ENCODE data around the gene COL15A1. TPM values are rescaled to one million over a fixed set of nuclear protein-coding genes. Genes with fewer than 3 reads are reported as not detected.

COL15A1 gene
- total and polyA plus RNA-seq, 2 of the 8 experiments (the other 6 are each of a cell fraction or from before 2014, with no cell fraction given), result 0.12 to 0.15 TPM

DNA sequence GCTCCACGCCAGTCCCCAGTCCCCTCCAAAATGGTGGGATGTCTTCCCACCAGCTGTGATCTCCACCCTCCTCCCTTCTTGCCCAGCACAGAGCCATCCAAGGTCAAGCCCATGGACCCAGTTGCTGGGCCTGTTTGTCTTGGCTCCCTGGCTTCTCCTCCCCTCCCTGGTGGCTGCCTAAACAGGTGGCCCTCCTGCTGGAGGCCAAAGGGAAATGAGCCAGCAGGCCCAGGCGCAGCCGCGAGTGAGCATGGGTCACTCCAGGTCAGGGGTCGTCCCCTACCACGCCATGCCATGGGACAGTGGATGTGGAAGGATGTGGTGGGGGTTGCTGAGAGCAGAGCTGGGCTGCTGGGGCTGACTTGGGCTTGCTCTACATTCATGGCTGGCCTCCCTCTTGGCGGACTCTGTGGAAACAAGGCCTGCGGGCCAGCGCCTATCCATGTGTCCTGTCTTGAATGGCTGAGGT, 33.6 kb downstream of the COL15A1 start:
- ChIA-PET POLR2A (ENCODE audit: partially characterized antibody) (no interaction called here), CTCF (ENCODE audit: partially characterized antibody) (interaction anchor here (0.9 to 4.3 kb wide), 9 partner anchors 11 to 186 kb away, joined by 3 to 27 read pairs (median 4); no protein-coding TSS in a partner anchor)
- Histone ChIP-seq H3K79me2 (ENCODE audit: control insufficient read depth in 1 of 2, insufficient read depth in 2 of 2, low read length in 2 of 2) (no peaks in the 10 kb centered on the region), H3K18ac (ENCODE audit: extremely low read depth, low read length) (no peak overlapping the region), H4K91ac (replicated peaks; ENCODE audit: insufficient read length, low read length) (no peak overlapping the region), H3K23ac (ENCODE audit: insufficient read length) (no peak overlapping the region), H3K27me3 (replicated peaks in 1 of 4; ENCODE audit: control insufficient read depth in 3 of 4, extremely low read depth in 1 of 4, insufficient read depth in 3 of 4, low read length in 3 of 4) (peaks cover 7 to 44% (median 28%) of the 10 kb centered on the region in 4 experiments), H4K8ac (ENCODE audit: extremely low read depth, insufficient read depth, low read length) (no peak overlapping the region), H2AFZ (ENCODE audit: low read length) (no peak overlapping the region), H4K5ac (ENCODE audit: insufficient read length, low read depth, low read length) (no peak overlapping the region), H3K4me1 (replicated peaks in 1 of 4; ENCODE audit: control insufficient read depth in 3 of 4, insufficient read depth in 4 of 4, low read length in 3 of 4) (peaks cover 0 to 10% (median 6%) of the 10 kb centered on the region in 4 experiments; a peak in 6 of 7 replicates), H3K4me3 (ENCODE audit: extremely low read depth in 1 of 4, insufficient read depth in 2 of 4, low read depth in 3 of 4, low read length in 4 of 4) (no peak overlapping the region), H3K9me3 (ENCODE audit: insufficient read depth in 2 of 2, low read depth in 1 of 2, low read length in 1 of 2) (no peaks in the 10 kb centered on the region), H3K23me2 (ENCODE audit: low read depth, low read length) (no peaks in the 10 kb centered on the region), H3K4me2 (ENCODE audit: insufficient read depth in 1 of 2, low read depth in 2 of 2, low read length in 2 of 2) (no peak overlapping the region), H3K79me1 (ENCODE audit: low read depth, low read length) (no peaks in the 10 kb centered on the region), H3K9ac (replicated peaks in 1 of 4; ENCODE audit: extremely low read depth in 1 of 4, low read depth in 3 of 4, low read length in 3 of 4) (no peak overlapping the region), H3K36me3 (ENCODE audit: control insufficient read depth in 2 of 4, insufficient read depth in 4 of 4, low read length in 3 of 4) (no peaks in the 10 kb centered on the region), H2BK5ac (ENCODE audit: low read depth, low read length) (no peak overlapping the region), H3K56ac (replicated peaks; ENCODE audit: insufficient read length, low read depth, low read length) (no peak overlapping the region), H3K4ac (replicated peaks; ENCODE audit: insufficient read length, low read depth, low read length) (no peak overlapping the region), H2BK20ac (ENCODE audit: low read length) (0 out of 2 replicates have a peak overlapping the region, but pooled peaks have one; percentile 55), H2BK120ac (replicated peaks; ENCODE audit: low read depth, low read length) (no peak overlapping the region), H3K27ac (ENCODE audit: low read depth, low read length) (no peak overlapping the region), H2AK5ac (ENCODE audit: low read depth, low read length) (no peak overlapping the region), H2BK15ac (ENCODE audit: low read length) (peak overlapping the region; percentile 76; the same call in 1 of the 2 replicates), H2BK12ac (ENCODE audit: low read depth, low read length) (peak overlapping the region; percentile 64; the same call in 1 of the 2 replicates), H3K14ac (ENCODE audit: insufficient read length) (no peak overlapping the region), H4K20me1 (replicated peaks in 1 of 2; ENCODE audit: control insufficient read depth in 1 of 2, insufficient read depth in 2 of 2, low read length in 2 of 2) (no peaks in the 10 kb centered on the region)
- FAIRE-seq, result no peak
- 95% methylated on average over 9 of the region's 9 CpGs; no CpG with 5 or more reads in 1 of the 2 experiments for WGBS, 2 experiments (ENCODE audit: extremely low coverage in 1 of 2, insufficient coverage in 1 of 2, insufficient read length in 1 of 2, insufficient replicate concordance in 2 of 2, low coverage in 1 of 2, low lambda C conversion rate in 2 of 2, missing lambda C conversion rate in 1 of 2)
- no peak for DNase-seq (ENCODE audit: low read depth in 1 of 2, low spot score in 2 of 2)
- TF ChIP-seq EGR1 (IDR thresholded peaks at IDR 0.05; ENCODE audit: borderline replicate concordance, low read depth, low read length) (no peak), E2F6 (IDR thresholded peaks at IDR 0.05) (no peak), SP2 (IDR thresholded peaks at IDR 0.05; ENCODE audit: low read length) (no peak), CHD2 (IDR thresholded peaks at IDR 0.05; ENCODE audit: low read length) (no peak), JUND (IDR thresholded peaks at IDR 0.05; ENCODE audit: low read length) (no peak), NRF1 (IDR thresholded peaks at IDR 0.05; ENCODE audit: low read depth, low read length) (no peak), CTCF (IDR thresholded peaks at IDR 0.05; ENCODE audit: control extremely low read depth in 1 of 3, insufficient read depth in 1 of 3, low read depth in 1 of 3, low read length in 3 of 3) (no peak), ZNF274 (IDR thresholded peaks at IDR 0.05; ENCODE audit: borderline replicate concordance, extremely low read depth, low read length) (no peak), BCL11A (IDR thresholded peaks at IDR 0.05; ENCODE audit: low read depth in 2 of 2, low read length in 2 of 2) (no peak)
- TF ChIP-seq, protein P1, sequence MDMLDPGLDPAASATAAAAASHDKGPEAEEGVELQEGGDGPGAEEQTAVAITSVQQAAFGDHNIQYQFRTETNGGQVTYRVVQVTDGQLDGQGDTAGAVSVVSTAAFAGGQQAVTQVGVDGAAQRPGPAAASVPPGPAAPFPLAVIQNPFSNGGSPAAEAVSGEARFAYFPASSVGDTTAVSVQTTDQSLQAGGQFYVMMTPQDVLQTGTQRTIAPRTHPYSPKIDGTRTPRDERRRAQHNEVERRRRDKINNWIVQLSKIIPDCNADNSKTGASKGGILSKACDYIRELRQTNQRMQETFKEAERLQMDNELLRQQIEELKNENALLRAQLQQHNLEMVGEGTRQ (IDR thresholded peaks at IDR 0.05; ENCODE audit: low read length), result no peak

Measured in H1 (cell line).